Panc1 (cell line): ENCODE results near the gene RAB3B. TPM values are rescaled to one million over a fixed set of nuclear protein-coding genes. Genes with fewer than 3 reads are reported as not detected.
A peak's percentile ranks its signal among the peaks of the same experiment; 100 is the strongest.
"Not testable (repeated sequence)": the region's sequence is repeated elsewhere in the genome, so short reads cannot be mapped to it uniquely, and the experiment has no call there.

Source experiments
- ATAC-seq: fragments of 200-7000 bp; cut with Tn5 transposase; 2 replicates; pipeline ENCODE4 v1.9.1; 2020; ENCODE audit warnings: mild to moderate bottlenecking, moderate library complexity
- BruUV-seq: library from RNA; stranded (reverse); fragments of 400-500 nt; replicated peaks from 2 replicates; lab custom pipeline; 2021; lab: Mats Ljungman, UMichigan
- CTCF ChIA-PET: fragments of 300-600 bp; sonication (Branson Sonifier 250); formaldehyde crosslinking; loops from one replicate; lab custom pipeline; 2022; ENCODE audit warnings: antibody characterized with exemption; lab: Charles Lee
- POLR2A ChIA-PET: fragments of 300-600 bp; sonication (Branson Sonifier 250); formaldehyde crosslinking; loops from one replicate; lab custom pipeline; 2022; ENCODE audit warnings: antibody characterized with exemption; lab: Charles Lee
- DNase-seq: peaks from one replicate; pipeline ENCODE4 v3.0.0-alpha.2; 2010; ENCODE audit warnings: low read depth, low spot score
- H3K27ac ChIP-seq: 2 replicates; pipeline ENCODE4 v1.5.1; 2011; ENCODE audit warnings: mild to moderate bottlenecking, low read length, inconsistent platforms
- H3K27me3 ChIP-seq: fragments of 200-500 bp; sonication (Bioruptor generic); 2 replicates; pipeline ENCODE4 v1.6.0; 2014; ENCODE audit warnings: low read length, inconsistent platforms; ENCODE audit not compliant: control insufficient read depth, insufficient read depth
- H3K36me3 ChIP-seq: fragments of 200-500 bp; sonication (Bioruptor generic); 2 replicates; pipeline ENCODE4 v1.5.1; 2014; ENCODE audit warnings: inconsistent platforms, mild to moderate bottlenecking, low read length, moderate library complexity; ENCODE audit not compliant: control insufficient read depth, insufficient read depth
- H3K4me1 ChIP-seq: 2 replicates; pipeline ENCODE4 v1.5.1; 2011; ENCODE audit warnings: inconsistent platforms, mild to moderate bottlenecking, low read length, moderate library complexity; ENCODE audit not compliant: control insufficient read depth, insufficient read depth
- H3K4me3 ChIP-seq, 2 experiments: 2 replicates each; pipeline ENCODE4 v1.5.1; 2011 to 2012; ENCODE audit warnings: low read depth in 2 of 2, low read length in 2 of 2, mild to moderate bottlenecking in 2 of 2, inconsistent platforms in 1 of 2, moderate library complexity in 1 of 2
- H3K9me3 ChIP-seq: fragments of 200-500 bp; sonication (Bioruptor generic); 2 replicates; pipeline ENCODE4 v1.5.1; 2014; ENCODE audit warnings: low read depth, mild to moderate bottlenecking, inconsistent platforms, low read length, moderate library complexity; ENCODE audit not compliant: control insufficient read depth, insufficient read depth
- CTCF ChIP-seq: fragments of 450-650 bp; IDR thresholded peaks from 2 replicates; pipeline ENCODE4 v1.5.1; 2017; ENCODE audit warnings: mild to moderate bottlenecking
- POLR2AphosphoS5 ChIP-seq: IDR thresholded peaks from 2 replicates; pipeline ENCODE4 v1.6.1; 2012; ENCODE audit warnings: mild to moderate bottlenecking, low read depth, low read length, moderate library complexity
- REST ChIP-seq, 2 experiments: IDR thresholded peaks; 2 replicates each; pipeline ENCODE4 v1.6.1; 2011 to 2012; ENCODE audit warnings: low read depth in 2 of 2, control low read depth in 1 of 2, low read length in 1 of 2, mild to moderate bottlenecking in 1 of 2, moderate library complexity in 1 of 2; ENCODE audit not compliant: insufficient read depth in 1 of 2
- SIN3A ChIP-seq: IDR thresholded peaks from 2 replicates; pipeline ENCODE4 v1.6.1; 2012; ENCODE audit warnings: low read depth, mild to moderate bottlenecking, low read length, moderate library complexity, borderline replicate concordance; ENCODE audit not compliant: insufficient read depth
- TCF7L2 ChIP-seq: IDR thresholded peaks from 2 replicates; pipeline ENCODE4 v1.6.1; 2011; ENCODE audit warnings: mild to moderate bottlenecking, low read depth, low read length, inconsistent platforms
- in situ Hi-C: cut with HindIII; loops from 2 replicates; pipeline ENCODE4 v1.10.0; 2016; ENCODE audit warnings: low sequenced_read_pairs, low pct_unique_long_range_greater_than_20kb
- intact Hi-C: fragments of 100-400 bp; cut with micrococcal nuclease; formaldehyde crosslinking; loops from one replicate; pipeline ENCODE4 v1.10.0; 2022; ENCODE audit not compliant: unreplicated experiment
- total RNA-seq: library from RNA; stranded (reverse); gene quantifications from one replicate; pipeline ENCODE4 v1.2.1, GENCODE V29; 2021; ENCODE audit not compliant: unreplicated experiment

RAB3B gene
- total RNA-seq, 1 experiment from 2014 or later = 1.2 TPM

DNA sequence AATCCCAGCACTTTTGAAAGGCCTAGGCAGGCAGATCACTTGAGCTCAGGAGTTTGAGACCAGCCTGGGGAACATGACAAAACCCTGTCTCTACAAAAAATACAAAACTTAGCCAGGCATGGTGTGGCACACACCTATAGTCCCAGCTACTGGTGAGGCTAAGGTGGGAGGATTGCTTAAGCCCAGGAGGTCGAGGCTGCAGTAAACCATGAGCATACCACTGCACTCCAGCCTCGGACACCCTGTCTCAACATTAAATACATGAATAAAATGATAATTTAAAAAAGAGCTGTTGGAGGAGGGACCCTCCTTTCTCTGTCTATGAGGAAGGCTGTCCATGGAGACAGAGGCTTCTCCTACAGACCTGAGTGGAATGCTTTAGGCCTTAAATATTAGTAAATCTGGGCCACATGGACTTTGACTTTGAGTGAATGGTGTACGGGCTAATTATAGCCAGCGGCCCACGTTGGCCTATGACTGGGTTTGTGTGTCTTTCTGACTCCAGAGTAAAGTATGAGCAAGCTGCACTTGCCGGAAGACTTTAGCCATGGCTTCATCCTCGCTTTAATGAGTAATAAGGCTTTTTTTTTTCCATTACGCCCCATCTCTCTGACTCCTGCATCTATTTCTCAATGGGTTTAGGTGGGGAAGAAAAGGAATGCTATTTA lies 21.3 kb downstream of the RAB3B start:
- in situ Hi-C loops (no loop called here), intact Hi-C loops (no loop called here)
- no peak overlapping the region for H3K27ac ChIP-seq
- H3K36me3 ChIP-seq = no peaks in the 10 kb centered on the region
- no TSS peak for BruUV-seq
- CTCF ChIA-PET = no interaction called here
- no peak overlapping the region for H3K4me3 ChIP-seq
- H3K4me1 ChIP-seq = no peaks in the 10 kb centered on the region
- H3K9me3 ChIP-seq = no peaks in the 10 kb centered on the region
- H3K27me3 ChIP-seq = no peaks in the 10 kb centered on the region
- DNase-seq (peak; percentile 56), ATAC-seq (peak; percentile 50; the same call in 1 of the 2 replicates)
- POLR2A ChIA-PET = no interaction called here
- no peak for TF ChIP-seq CTCF

- no TSS peak for BruUV-seq
- H3K4me1 ChIP-seq = no peaks in the 10 kb centered on the region
- no peaks in the 10 kb centered on the region for H3K9me3 ChIP-seq
- CTCF ChIA-PET = no interaction called here
- TF ChIP-seq TCF7L2 (no peak), POLR2AphosphoS5 (no peak), CTCF (no peak), SIN3A (no peak), REST (IDR thresholded peaks at IDR 0.05; ENCODE audit: insufficient read depth in 1 of 2, low read depth in 2 of 2, low read length in 1 of 2) (no peak)
- POLR2A ChIA-PET = no interaction called here
- ATAC-seq = no peak
- intact Hi-C loops = no loop called here
- no peak overlapping the region for H3K4me3 ChIP-seq
- H3K27ac ChIP-seq = no peak overlapping the region
- no peaks in the 10 kb centered on the region for H3K36me3 ChIP-seq
- no peaks in the 10 kb centered on the region for H3K27me3 ChIP-seq
- in situ Hi-C loops = no loop called here
- DNase-seq = no peak
Measured at GRCh38 chr1:51968632-51969031, 21.9 kb downstream of the RAB3B start.

DNA sequence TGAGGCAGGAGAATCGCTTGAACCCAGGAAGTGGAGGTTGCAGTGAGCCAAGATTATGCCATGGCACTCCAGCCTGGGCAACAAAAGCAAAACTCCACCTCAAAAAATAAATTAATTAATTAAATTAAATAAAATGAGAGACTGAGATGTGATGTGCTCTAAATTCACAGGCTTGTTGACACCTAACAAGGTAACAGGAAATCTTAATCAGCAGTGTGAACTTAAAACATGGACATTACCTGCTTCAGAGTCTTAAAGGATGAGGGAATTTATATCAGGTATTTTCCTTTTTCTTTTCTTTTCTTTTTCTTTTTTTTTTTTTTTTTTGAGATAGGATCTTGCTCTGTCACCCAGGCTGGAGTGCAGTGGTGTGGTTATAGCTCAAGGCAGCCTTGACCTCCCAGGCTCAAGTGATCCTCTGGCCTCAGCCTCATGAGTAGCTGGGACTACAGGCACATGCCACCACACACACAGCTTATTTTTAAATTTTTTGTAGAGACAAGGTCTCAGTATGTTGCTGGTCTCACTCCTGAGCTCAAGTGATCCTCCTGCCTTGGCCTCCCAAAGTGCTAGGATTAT lies 23.2 kb downstream of the RAB3B start:
- H3K27me3 ChIP-seq, CTCF ChIA-PET, DNase-seq, H3K36me3 ChIP-seq, H3K9me3 ChIP-seq, in situ Hi-C loops, BruUV-seq, intact Hi-C loops, H3K27ac ChIP-seq, ATAC-seq, POLR2A ChIA-PET, H3K4me3 ChIP-seq, H3K4me1 ChIP-seq: not testable (repeated sequence)
